HL-60 (cell line): Measurements from ENCODE around the gene BHMT2.

ENCODE experiments used
- DNase-seq, 2 experiments: peaks; one replicate each; pipeline ENCODE4 v3.0.0-alpha.2; 2010 to 2020; ENCODE audit warnings: low read depth in 1 of 2, low spot score in 1 of 2
- H3K27ac ChIP-seq: fragments of 250-450 bp; sonication (Bioruptor Pico); replicated peaks from 2 replicates; pipeline ENCODE4 v1.5.1; 2020; ENCODE audit warnings: mild to moderate bottlenecking, moderate library complexity
- H3K27me3 ChIP-seq: fragments of 250-450 bp; sonication (Bioruptor Pico); 2 replicates; pipeline ENCODE4 v1.5.1; 2021; ENCODE audit warnings: mild to moderate bottlenecking, moderate library complexity; ENCODE audit not compliant: insufficient read depth, poor library complexity, severe bottlenecking
- H3K4me3 ChIP-seq: replicated peaks from 2 replicates; pipeline ENCODE4 v1.5.1; 2011; ENCODE audit warnings: mild to moderate bottlenecking, control low read depth, low read length; ENCODE audit not compliant: insufficient read depth
- CTCF ChIP-seq: IDR thresholded peaks from one replicate; pipeline ENCODE4 v1.5.1; 2011; ENCODE audit warnings: low read length, control low read depth, inconsistent platforms; ENCODE audit not compliant: insufficient read depth
- GABPA ChIP-seq: IDR thresholded peaks from 2 replicates; pipeline ENCODE4 v1.6.1; 2012; ENCODE audit warnings: low read depth
- POLR2AphosphoS5 ChIP-seq: IDR thresholded peaks from 2 replicates; pipeline ENCODE4 v1.6.1; 2012; ENCODE audit warnings: low read depth
- REST ChIP-seq: IDR thresholded peaks from 2 replicates; pipeline ENCODE4 v1.6.1; 2012; ENCODE audit warnings: low read depth; ENCODE audit not compliant: insufficient replicate concordance
- SPI1 ChIP-seq: IDR thresholded peaks from 2 replicates; pipeline ENCODE4 v1.6.1; 2012; ENCODE audit warnings: low read depth, mild to moderate bottlenecking, borderline replicate concordance

Gene BHMT2

GRCh38 chr5:79091064-79091463, 21.5 kb downstream of the BHMT2 start:
- no peak overlapping the region for H3K4me3 ChIP-seq
- DNase-seq = no peak
- H3K27ac ChIP-seq = no peak overlapping the region
- no peak for TF ChIP-seq REST
- no peak for TF ChIP-seq GABPA
- no peak for TF ChIP-seq POLR2AphosphoS5
- no peak for TF ChIP-seq SPI1
- no peak for TF ChIP-seq CTCF
- H3K27me3 ChIP-seq = no peaks in the 10 kb centered on the region

- Histone ChIP-seq H3K4me3 (no peak overlapping the region), H3K27ac (no peak overlapping the region), H3K27me3 (no peaks in the 10 kb centered on the region)
- no peak for DNase-seq
- TF ChIP-seq SPI1 (no peak), REST (no peak), CTCF (no peak), POLR2AphosphoS5 (no peak), GABPA (no peak)
These were observed 24.2 kb downstream of the BHMT2 start for GRCh38 chr5:79093762-79094161.

- Histone ChIP-seq H3K27ac (no peak overlapping the region), H3K4me3 (no peak overlapping the region), H3K27me3 (no peaks in the 10 kb centered on the region)
- DNase-seq = no peak
- TF ChIP-seq POLR2AphosphoS5 (no peak), CTCF (no peak), REST (no peak), GABPA (no peak), SPI1 (no peak)
These were observed 36.3 kb downstream of the BHMT2 start for GRCh38 chr5:79105868-79106267.
